SK-N-SH treated with all-trans-retinoic acid at 6 μM for 48 hours (cell line): ENCODE results near the gene PLCB1.

Experiments used
- ARNTL ChIP-seq: fragments of 450-650 bp; formaldehyde crosslinking; IDR thresholded peaks from 2 replicates; pipeline ENCODE4 v1.5.0; 2020; ENCODE audit warnings: low read depth, mild to moderate bottlenecking, moderate library complexity, borderline replicate concordance
- CREB5 ChIP-seq: fragments of 250-450 bp; sonication (Bioruptor Pico); IDR thresholded peaks from 2 replicates; pipeline ENCODE4 v1.5.1; 2020; ENCODE audit warnings: low read depth, mild to moderate bottlenecking, moderate library complexity
- ESRRG ChIP-seq: fragments of 250-450 bp; sonication (Bioruptor Pico); IDR thresholded peaks from 2 replicates; pipeline ENCODE4 v1.6.1; 2021; ENCODE audit warnings: mild to moderate bottlenecking
- PATZ1 ChIP-seq: fragments of 250-450 bp; sonication (Bioruptor Pico); IDR thresholded peaks from 2 replicates; pipeline ENCODE4 v1.8.0; 2020; ENCODE audit warnings: mild to moderate bottlenecking, moderate library complexity, borderline replicate concordance
- POU6F1 ChIP-seq: fragments of 250-450 bp; sonication (Bioruptor Pico); IDR thresholded peaks from 2 replicates; pipeline ENCODE4 v1.8.0; 2021; ENCODE audit warnings: low read depth, mild to moderate bottlenecking, moderate library complexity, borderline replicate concordance
- PPARA ChIP-seq: fragments of 250-450 bp; sonication (Bioruptor Pico); IDR thresholded peaks from 2 replicates; pipeline ENCODE4 v1.5.0; 2020; ENCODE audit warnings: mild to moderate bottlenecking, borderline replicate concordance
- RARB ChIP-seq: fragments of 250-450 bp; sonication (Bioruptor Pico); IDR thresholded peaks from 2 replicates; pipeline ENCODE4 v1.8.0; 2021; ENCODE audit warnings: mild to moderate bottlenecking, moderate library complexity
- TOX ChIP-seq: fragments of 250-450 bp; sonication (Bioruptor Pico); IDR thresholded peaks from 2 replicates; pipeline ENCODE4 v1.8.0; 2021; ENCODE audit warnings: mild to moderate bottlenecking, moderate library complexity, borderline replicate concordance
- TSHZ2 ChIP-seq: fragments of 250-450 bp; sonication (Bioruptor Pico); IDR thresholded peaks from 2 replicates; pipeline ENCODE4 v1.5.0; 2020; ENCODE audit warnings: mild to moderate bottlenecking, moderate library complexity
- ZFP30 ChIP-seq: fragments of 450-650 bp; formaldehyde crosslinking; IDR thresholded peaks from 2 replicates; pipeline ENCODE4 v1.5.0; 2022; ENCODE audit warnings: mild to moderate bottlenecking, moderate library complexity
- ZNF8 ChIP-seq: fragments of 450-650 bp; formaldehyde crosslinking; IDR thresholded peaks from 2 replicates; pipeline ENCODE4 v1.5.0; 2020; ENCODE audit warnings: mild to moderate bottlenecking, moderate library complexity
- TF ChIP-seq, protein P1 (sequence below): fragments of 250-450 bp; sonication (Bioruptor Pico); IDR thresholded peaks from 2 replicates; pipeline ENCODE4 v1.5.1; 2021; ENCODE audit warnings: mild to moderate bottlenecking, moderate library complexity

DNA sequence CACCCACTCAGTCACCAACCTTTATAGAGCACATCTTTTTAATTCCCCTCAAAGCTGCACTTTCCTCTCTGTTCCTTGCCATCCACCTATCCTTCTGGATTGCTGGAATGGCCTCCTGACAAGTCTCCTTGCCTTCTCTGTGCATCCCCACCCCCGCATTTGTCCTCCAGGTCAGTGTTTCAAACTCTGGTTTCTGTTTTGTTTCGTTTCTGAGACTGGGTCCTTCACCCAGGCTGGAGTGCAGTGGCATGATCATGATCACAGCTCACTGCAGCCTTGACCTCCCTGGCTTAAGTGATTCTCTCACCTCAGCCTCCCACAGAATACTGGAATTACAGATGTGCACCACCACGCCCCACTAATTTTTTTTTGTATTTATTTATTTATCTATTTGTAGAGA lies 96.2 kb downstream of the PLCB1 start:
- TF ChIP-seq POU6F1 (CRISPR knock-in tag) (no peak), ZNF8 (CRISPR knock-in tag) (no peak), ZFP30 (CRISPR knock-in tag) (no peak), CREB5 (no peak), ESRRG (CRISPR knock-in tag) (no peak), ARNTL (CRISPR knock-in tag) (no peak), TOX (CRISPR knock-in tag) (no peak), PATZ1 (CRISPR knock-in tag) (no peak), PPARA (CRISPR knock-in tag) (no peak), TSHZ2 (CRISPR knock-in tag) (no peak), RARB (no peak)
- TF ChIP-seq, protein P1, sequence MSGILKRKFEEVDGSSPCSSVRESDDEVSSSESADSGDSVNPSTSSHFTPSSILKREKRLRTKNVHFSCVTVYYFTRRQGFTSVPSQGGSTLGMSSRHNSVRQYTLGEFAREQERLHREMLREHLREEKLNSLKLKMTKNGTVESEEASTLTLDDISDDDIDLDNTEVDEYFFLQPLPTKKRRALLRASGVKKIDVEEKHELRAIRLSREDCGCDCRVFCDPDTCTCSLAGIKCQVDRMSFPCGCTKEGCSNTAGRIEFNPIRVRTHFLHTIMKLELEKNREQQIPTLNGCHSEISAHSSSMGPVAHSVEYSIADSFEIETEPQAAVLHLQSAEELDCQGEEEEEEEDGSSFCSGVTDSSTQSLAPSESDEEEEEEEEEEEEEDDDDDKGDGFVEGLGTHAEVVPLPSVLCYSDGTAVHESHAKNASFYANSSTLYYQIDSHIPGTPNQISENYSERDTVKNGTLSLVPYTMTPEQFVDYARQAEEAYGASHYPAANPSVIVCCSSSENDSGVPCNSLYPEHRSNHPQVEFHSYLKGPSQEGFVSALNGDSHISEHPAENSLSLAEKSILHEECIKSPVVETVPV (CRISPR knock-in tag): no peak
